ENCODE data around the gene TNFAIP3.

The TNFAIP3 gene

GRCh38 chr6:137876547-137876946 is 9.5 kb downstream of the TNFAIP3 start:
- peaks cover 6 to 26% (median 15%) of the 10 kb centered on the region in 4 experiments for H3K4me1 ChIP-seq (ENCODE audit: control extremely low read depth in 1 of 4, control insufficient read depth in 4 of 4, insufficient read depth in 4 of 4, low read length in 3 of 4)
- H3K36me3 ChIP-seq (ENCODE audit: control insufficient read depth in 4 of 4, insufficient read depth in 4 of 4, low read length in 3 of 4): peaks cover 56 to 80% (median 69%) of the 10 kb centered on the region in 4 experiments
- no peak overlapping the region for H3K27ac ChIP-seq (ENCODE audit: insufficient read depth in 1 of 2, low read depth in 1 of 2, low read length in 2 of 2, poor library complexity in 1 of 2, severe bottlenecking in 2 of 2)
- POLR2A ChIA-PET: no interaction called here
- H3K27me3 ChIP-seq (replicated peaks in 2 of 5; ENCODE audit: control insufficient read depth in 4 of 5, insufficient read depth in 5 of 5, low read length in 4 of 5): no peaks in the 10 kb centered on the region
- CTCF ChIA-PET: interaction anchor here (0.8 to 9.8 kb wide), 6 partner anchors 6 to 170 kb away, joined by 3 to 67 read pairs (median 4); partner anchors contain the start of gene TNFAIP3
- no peaks in the 10 kb centered on the region for H3K9me3 ChIP-seq (ENCODE audit: control extremely low read depth in 1 of 5, control insufficient read depth in 4 of 5, insufficient read depth in 2 of 5, low read depth in 1 of 5, low read length in 4 of 5)
- no peak overlapping the region for H3K4me3 ChIP-seq (ENCODE audit: control insufficient read depth in 1 of 7, extremely low read depth in 1 of 7, insufficient read depth in 4 of 7, low read depth in 2 of 7, low read length in 6 of 7)
- no peak for DNase-seq
- no CpG with 5 or more reads among the region's 2 CpGs for WGBS (ENCODE audit: insufficient coverage)

- WGBS (ENCODE audit: insufficient coverage): 100% methylated on average over 1 of the region's 3 CpGs
- no peak overlapping the region for H3K4me3 ChIP-seq (ENCODE audit: control insufficient read depth in 1 of 7, extremely low read depth in 1 of 7, insufficient read depth in 4 of 7, low read depth in 2 of 7, low read length in 6 of 7)
These were observed 10.1 kb downstream of the TNFAIP3 start for GRCh38 chr6:137877113-137877512.

DNA sequence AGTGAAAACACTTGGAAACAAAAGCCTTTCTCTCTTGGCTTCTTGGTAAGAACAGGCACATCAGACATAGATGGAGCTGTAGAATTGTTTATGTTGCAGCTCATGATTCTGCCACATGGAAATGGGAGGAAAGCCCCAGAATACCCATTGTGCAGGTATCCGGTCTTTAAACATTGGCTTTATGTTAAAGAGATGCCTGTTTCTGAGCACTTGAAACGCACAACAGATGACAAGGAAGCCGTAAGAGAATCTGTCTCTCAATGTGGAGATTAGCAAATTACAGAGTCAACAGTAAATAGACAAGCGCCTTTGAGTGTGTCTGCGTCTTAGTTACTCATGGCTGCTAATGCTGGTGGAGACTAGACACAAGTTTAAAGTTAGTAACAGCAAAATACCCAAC is 10.5 kb downstream of the TNFAIP3 start:
- peaks cover 3 to 22% (median 14%) of the 10 kb centered on the region in 4 experiments for H3K4me1 ChIP-seq (ENCODE audit: control extremely low read depth in 1 of 4, control insufficient read depth in 4 of 4, insufficient read depth in 4 of 4, low read length in 3 of 4)
- H3K9me3 ChIP-seq (ENCODE audit: control extremely low read depth in 1 of 5, control insufficient read depth in 4 of 5, insufficient read depth in 2 of 5, low read depth in 1 of 5, low read length in 4 of 5): no peaks in the 10 kb centered on the region
- H3K27me3 ChIP-seq (replicated peaks in 2 of 5; ENCODE audit: control insufficient read depth in 4 of 5, insufficient read depth in 5 of 5, low read length in 4 of 5): no peaks in the 10 kb centered on the region
- DNase-seq: no peak
- H3K4me3 ChIP-seq (ENCODE audit: control insufficient read depth in 1 of 7, extremely low read depth in 1 of 7, insufficient read depth in 4 of 7, low read depth in 2 of 7, low read length in 6 of 7): no peak overlapping the region
- ChIA-PET CTCF (interaction anchor here (0.8 to 9.8 kb wide), 6 partner anchors 7 to 173 kb away, joined by 3 to 67 read pairs (median 4); partner anchors contain the start of gene TNFAIP3), POLR2A (no interaction called here)
- WGBS (ENCODE audit: insufficient coverage): 98% methylated on average over 5 of the region's 5 CpGs
- no peak overlapping the region for H3K27ac ChIP-seq (ENCODE audit: insufficient read depth in 1 of 2, low read depth in 1 of 2, low read length in 2 of 2, poor library complexity in 1 of 2, severe bottlenecking in 2 of 2)
- H3K36me3 ChIP-seq (ENCODE audit: control insufficient read depth in 4 of 4, insufficient read depth in 4 of 4, low read length in 3 of 4): peaks cover 53 to 85% (median 71%) of the 10 kb centered on the region in 4 experiments

More at GRCh38 chr6:137877113-137877512, 10.1 kb downstream of the TNFAIP3 start:
- POLR2A ChIA-PET: no interaction called here
- Histone ChIP-seq H3K27me3 (replicated peaks in 2 of 5; ENCODE audit: control insufficient read depth in 4 of 5, insufficient read depth in 5 of 5, low read length in 4 of 5) (no peaks in the 10 kb centered on the region), H3K36me3 (ENCODE audit: control insufficient read depth in 4 of 4, insufficient read depth in 4 of 4, low read length in 3 of 4) (peaks cover 53 to 81% (median 70%) of the 10 kb centered on the region in 4 experiments), H3K27ac (ENCODE audit: insufficient read depth in 1 of 2, low read depth in 1 of 2, low read length in 2 of 2, poor library complexity in 1 of 2, severe bottlenecking in 2 of 2) (no peak overlapping the region), H3K4me1 (ENCODE audit: control extremely low read depth in 1 of 4, control insufficient read depth in 4 of 4, insufficient read depth in 4 of 4, low read length in 3 of 4) (peaks cover 5 to 21% (median 13%) of the 10 kb centered on the region in 4 experiments), H3K9me3 (ENCODE audit: control extremely low read depth in 1 of 5, control insufficient read depth in 4 of 5, insufficient read depth in 2 of 5, low read depth in 1 of 5, low read length in 4 of 5) (no peaks in the 10 kb centered on the region)
- CTCF ChIA-PET: interaction anchor here (0.8 to 9.8 kb wide), 6 partner anchors 7 to 173 kb away, joined by 3 to 67 read pairs (median 4); partner anchors contain the start of gene TNFAIP3
- no peak for DNase-seq

DNA sequence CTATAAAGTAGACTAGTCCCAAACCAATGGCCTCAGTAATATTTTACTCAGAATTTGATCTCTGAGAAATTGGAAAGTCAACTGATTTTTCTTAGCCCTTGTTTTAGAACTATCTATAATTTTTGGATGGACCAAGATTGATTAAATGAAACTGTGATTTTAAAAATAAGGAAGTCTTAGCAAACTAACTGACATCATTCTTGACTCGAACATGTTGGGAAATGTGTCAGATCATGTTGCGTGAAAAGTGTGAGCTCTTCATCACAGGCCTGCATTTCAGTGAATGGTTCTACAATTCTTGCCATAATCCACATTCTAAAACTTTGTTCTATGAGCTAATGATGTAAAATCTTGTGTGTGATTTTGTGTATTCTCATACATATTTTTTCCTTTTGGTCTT is 11.0 kb downstream of the TNFAIP3 start:
- peaks cover 53 to 85% (median 72%) of the 10 kb centered on the region in 4 experiments for H3K36me3 ChIP-seq (ENCODE audit: control insufficient read depth in 4 of 4, insufficient read depth in 4 of 4, low read length in 3 of 4)

GRCh38 chr6:137878486-137879285 is 11.6 kb downstream of the TNFAIP3 start:
- Histone ChIP-seq H3K27ac (ENCODE audit: insufficient read depth in 1 of 2, low read depth in 1 of 2, low read length in 2 of 2, poor library complexity in 1 of 2, severe bottlenecking in 2 of 2) (no peak overlapping the region), H3K4me3 (ENCODE audit: control insufficient read depth in 1 of 7, extremely low read depth in 1 of 7, insufficient read depth in 4 of 7, low read depth in 2 of 7, low read length in 6 of 7) (no peak overlapping the region), H3K27me3 (replicated peaks in 2 of 5; ENCODE audit: control insufficient read depth in 4 of 5, insufficient read depth in 5 of 5, low read length in 4 of 5) (no peaks in the 10 kb centered on the region), H3K4me1 (ENCODE audit: control extremely low read depth in 1 of 4, control insufficient read depth in 4 of 4, insufficient read depth in 4 of 4, low read length in 3 of 4) (peaks cover 2 to 19% (median 15%) of the 10 kb centered on the region in 4 experiments), H3K36me3 (ENCODE audit: control insufficient read depth in 4 of 4, insufficient read depth in 4 of 4, low read length in 3 of 4) (peaks cover 53 to 85% (median 72%) of the 10 kb centered on the region in 4 experiments), H3K9me3 (ENCODE audit: control extremely low read depth in 1 of 5, control insufficient read depth in 4 of 5, insufficient read depth in 2 of 5, low read depth in 1 of 5, low read length in 4 of 5) (no peaks in the 10 kb centered on the region)
- ChIA-PET CTCF (interaction anchor here (0.8 to 9.8 kb wide), 5 partner anchors 8 to 79 kb away, joined by 3 to 67 read pairs (median 3); partner anchors contain the start of gene TNFAIP3), POLR2A (interaction anchor here (0.6 kb wide), 1 partner anchor 133 kb away, joined by 3 read pairs; no protein-coding TSS in a partner anchor)
- no peak for DNase-seq
- WGBS (ENCODE audit: insufficient coverage): 96% methylated on average over 24 of the region's 33 CpGs

More for the DNA sequence above, 11.0 kb downstream of the TNFAIP3 start:
- ChIA-PET POLR2A (interaction anchor here (0.6 kb wide), 1 partner anchor 132 kb away, joined by 3 read pairs; no protein-coding TSS in a partner anchor), CTCF (interaction anchor here (0.8 to 9.8 kb wide), 6 partner anchors 8 to 173 kb away, joined by 3 to 67 read pairs (median 3); partner anchors contain the start of gene TNFAIP3)
- no peak for DNase-seq
- no peaks in the 10 kb centered on the region for H3K27me3 ChIP-seq (replicated peaks in 2 of 5; ENCODE audit: control insufficient read depth in 4 of 5, insufficient read depth in 5 of 5, low read length in 4 of 5)
- H3K4me3 ChIP-seq (ENCODE audit: control insufficient read depth in 1 of 7, extremely low read depth in 1 of 7, insufficient read depth in 4 of 7, low read depth in 2 of 7, low read length in 6 of 7): no peak overlapping the region
- H3K9me3 ChIP-seq (ENCODE audit: control extremely low read depth in 1 of 5, control insufficient read depth in 4 of 5, insufficient read depth in 2 of 5, low read depth in 1 of 5, low read length in 4 of 5): no peaks in the 10 kb centered on the region
- H3K27ac ChIP-seq (ENCODE audit: insufficient read depth in 1 of 2, low read depth in 1 of 2, low read length in 2 of 2, poor library complexity in 1 of 2, severe bottlenecking in 2 of 2): no peak overlapping the region
- peaks cover 3 to 20% (median 13%) of the 10 kb centered on the region in 4 experiments for H3K4me1 ChIP-seq (ENCODE audit: control extremely low read depth in 1 of 4, control insufficient read depth in 4 of 4, insufficient read depth in 4 of 4, low read length in 3 of 4)
- no CpG with 5 or more reads among the region's 2 CpGs for WGBS (ENCODE audit: insufficient coverage)

- CTCF ChIA-PET: interaction anchor here (9.8 kb wide), 1 partner anchor 9 kb away, joined by 67 read pairs; the partner anchor contains the start of gene TNFAIP3
- Histone ChIP-seq H3K27me3 (replicated peaks in 2 of 5; ENCODE audit: control insufficient read depth in 4 of 5, insufficient read depth in 5 of 5, low read length in 4 of 5) (no peaks in the 10 kb centered on the region), H3K9me3 (ENCODE audit: control extremely low read depth in 1 of 5, control insufficient read depth in 4 of 5, insufficient read depth in 2 of 5, low read depth in 1 of 5, low read length in 4 of 5) (no peaks in the 10 kb centered on the region), H3K4me1 (ENCODE audit: control extremely low read depth in 1 of 4, control insufficient read depth in 4 of 4, insufficient read depth in 4 of 4, low read length in 3 of 4) (peaks cover 0 to 24% (median 17%) of the 10 kb centered on the region in 4 experiments), H3K27ac (ENCODE audit: insufficient read depth in 1 of 2, low read depth in 1 of 2, low read length in 2 of 2, poor library complexity in 1 of 2, severe bottlenecking in 2 of 2) (no peak overlapping the region), H3K4me3 (ENCODE audit: control insufficient read depth in 1 of 7, extremely low read depth in 1 of 7, insufficient read depth in 4 of 7, low read depth in 2 of 7, low read length in 6 of 7) (no peak overlapping the region), H3K36me3 (ENCODE audit: control insufficient read depth in 4 of 4, insufficient read depth in 4 of 4, low read length in 3 of 4) (peaks cover 49 to 81% (median 71%) of the 10 kb centered on the region in 4 experiments)
- POLR2A ChIA-PET: no interaction called here
- DNase-seq: no peak
- WGBS (ENCODE audit: insufficient coverage): 92% methylated on average over 6 of the region's 7 CpGs
These were observed 12.2 kb downstream of the TNFAIP3 start for GRCh38 chr6:137879299-137879698.

All from common myeloid progenitor, CD34-positive (primary cell).